ENCODE measurements around the gene GSTM2. TPM values are rescaled to one million over a fixed set of nuclear protein-coding genes. Genes with fewer than 3 reads are reported as not detected.
A peak's percentile ranks its signal among the peaks of the same experiment; 100 is the strongest.
"Not testable (repeated sequence)": the region's sequence is repeated elsewhere in the genome, so short reads cannot be mapped to it uniquely, and the experiment has no call there.

The GSTM2 gene
- total RNA-seq, 4 donors from 2014 or later: 32.1 to 154 (median 72.1) TPM

DNA sequence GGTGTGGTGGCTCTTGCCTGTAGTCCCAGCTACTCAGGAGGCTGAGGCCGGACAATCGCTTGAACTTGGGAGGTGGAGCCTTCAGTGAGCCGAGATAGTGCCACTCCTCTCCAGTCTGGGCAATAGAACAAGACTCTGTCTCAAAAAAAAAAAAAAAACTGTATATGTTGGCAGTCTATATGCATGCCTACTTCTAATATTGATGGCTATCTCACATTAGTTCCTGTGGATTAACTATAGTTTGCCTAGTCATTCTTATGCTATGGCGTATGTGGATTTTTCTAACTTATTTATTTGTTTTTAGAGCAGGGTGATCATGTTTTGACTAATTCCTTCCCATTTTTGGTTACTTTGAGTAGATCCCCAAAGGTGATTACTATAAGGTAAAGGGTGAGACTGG lies 29.2 kb downstream of the GSTM2 start:
- no peaks in the 10 kb centered on the region for H3K9me3 ChIP-seq
- no peaks in the 10 kb centered on the region for H3K4me1 ChIP-seq
- no peak overlapping the region for H3K27ac ChIP-seq
- no peak for DNase-seq
- intact Hi-C loops (cut with DNase I; ENCODE audit: low total_unique reads): no loop called here
- H3K27me3 ChIP-seq: no peaks in the 10 kb centered on the region
- H3K36me3 ChIP-seq: no peaks in the 10 kb centered on the region
- no peak overlapping the region for H3K4me3 ChIP-seq
- TF ChIP-seq, protein P1, sequence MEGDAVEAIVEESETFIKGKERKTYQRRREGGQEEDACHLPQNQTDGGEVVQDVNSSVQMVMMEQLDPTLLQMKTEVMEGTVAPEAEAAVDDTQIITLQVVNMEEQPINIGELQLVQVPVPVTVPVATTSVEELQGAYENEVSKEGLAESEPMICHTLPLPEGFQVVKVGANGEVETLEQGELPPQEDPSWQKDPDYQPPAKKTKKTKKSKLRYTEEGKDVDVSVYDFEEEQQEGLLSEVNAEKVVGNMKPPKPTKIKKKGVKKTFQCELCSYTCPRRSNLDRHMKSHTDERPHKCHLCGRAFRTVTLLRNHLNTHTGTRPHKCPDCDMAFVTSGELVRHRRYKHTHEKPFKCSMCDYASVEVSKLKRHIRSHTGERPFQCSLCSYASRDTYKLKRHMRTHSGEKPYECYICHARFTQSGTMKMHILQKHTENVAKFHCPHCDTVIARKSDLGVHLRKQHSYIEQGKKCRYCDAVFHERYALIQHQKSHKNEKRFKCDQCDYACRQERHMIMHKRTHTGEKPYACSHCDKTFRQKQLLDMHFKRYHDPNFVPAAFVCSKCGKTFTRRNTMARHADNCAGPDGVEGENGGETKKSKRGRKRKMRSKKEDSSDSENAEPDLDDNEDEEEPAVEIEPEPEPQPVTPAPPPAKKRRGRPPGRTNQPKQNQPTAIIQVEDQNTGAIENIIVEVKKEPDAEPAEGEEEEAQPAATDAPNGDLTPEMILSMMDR (IDR thresholded peaks at IDR 0.05): no peak
- TF ChIP-seq POLR2A (IDR thresholded peaks at IDR 0.05): no peak

DNA sequence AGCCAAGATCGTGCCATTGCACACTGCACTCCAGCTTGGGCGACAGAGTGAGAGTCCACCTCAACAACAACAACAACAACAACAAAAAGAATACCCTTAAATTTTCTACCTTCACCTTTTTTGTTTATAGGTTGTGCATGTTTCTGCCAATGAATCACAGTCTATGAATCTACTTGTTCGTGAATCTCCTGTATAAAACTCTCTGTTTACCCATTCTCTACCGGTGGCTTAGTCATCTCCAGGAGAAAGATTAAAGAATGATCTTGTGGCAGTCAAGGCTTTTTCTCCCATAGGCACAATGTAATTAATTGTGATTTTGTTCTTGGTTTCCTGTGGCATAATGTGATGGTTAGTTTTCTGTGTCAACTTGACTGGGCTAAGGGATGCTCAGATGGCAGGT lies 30.0 kb downstream of the GSTM2 start:
- H3K4me1 ChIP-seq; H3K4me3 ChIP-seq; H3K27ac ChIP-seq; H3K36me3 ChIP-seq; H3K27me3 ChIP-seq; DNase-seq; H3K9me3 ChIP-seq; intact Hi-C loops (cut with DNase I; ENCODE audit: low total_unique reads): not testable (repeated sequence)

DNA sequence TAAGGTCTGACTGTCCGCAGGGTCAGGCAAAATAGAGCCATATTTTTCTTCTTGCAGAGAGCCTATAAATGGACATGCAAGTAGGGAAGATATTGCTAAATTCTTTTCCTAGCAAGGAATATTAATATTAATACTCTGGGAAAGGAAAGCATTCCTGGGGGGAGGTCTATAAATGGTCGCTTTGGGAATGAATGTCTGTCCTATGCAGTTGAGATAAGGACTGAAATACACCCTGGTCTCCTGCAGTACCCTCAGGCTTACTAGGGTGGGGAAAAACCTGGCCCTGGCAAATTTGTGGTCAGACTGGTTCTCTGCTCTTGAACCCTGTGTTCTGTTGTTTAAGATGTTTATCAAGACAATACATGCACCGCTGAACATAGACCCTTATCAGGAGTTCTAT lies 35.1 kb downstream of the GSTM2 start:
- H3K4me3 ChIP-seq; H3K9me3 ChIP-seq; H3K36me3 ChIP-seq; DNase-seq; H3K4me1 ChIP-seq; intact Hi-C loops (cut with DNase I; ENCODE audit: low total_unique reads); H3K27me3 ChIP-seq; H3K27ac ChIP-seq: not testable (repeated sequence)

DNA sequence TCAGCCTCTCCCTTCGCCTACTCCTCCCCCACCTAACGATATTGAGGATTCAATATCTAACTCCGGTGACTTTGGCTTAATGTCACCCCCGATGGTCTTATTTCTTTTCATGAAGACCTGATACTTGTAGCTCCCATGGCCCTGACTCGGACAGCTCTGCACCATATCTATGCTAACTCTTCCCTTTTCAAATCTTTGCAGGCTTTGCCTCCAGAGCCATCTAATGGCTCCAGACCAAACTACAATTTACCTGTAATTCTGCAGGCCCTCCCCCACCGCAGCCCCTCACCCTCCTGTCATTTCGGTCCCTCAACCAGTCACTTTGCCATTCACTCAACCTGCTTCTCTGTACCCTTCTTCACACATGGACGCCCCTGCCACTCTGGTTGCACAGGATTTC lies 36.3 kb downstream of the GSTM2 start:
- H3K36me3 ChIP-seq: no peaks in the 10 kb centered on the region
- no peak overlapping the region for H3K4me3 ChIP-seq
- H3K27me3 ChIP-seq: no peaks in the 10 kb centered on the region
- no peaks in the 10 kb centered on the region for H3K9me3 ChIP-seq
- intact Hi-C loops (cut with DNase I; ENCODE audit: low total_unique reads): no loop called here
- no peak for DNase-seq
- H3K4me1 ChIP-seq: no peaks in the 10 kb centered on the region
- no peak overlapping the region for H3K27ac ChIP-seq
- TF ChIP-seq POLR2A (IDR thresholded peaks at IDR 0.05): no peak

DNA sequence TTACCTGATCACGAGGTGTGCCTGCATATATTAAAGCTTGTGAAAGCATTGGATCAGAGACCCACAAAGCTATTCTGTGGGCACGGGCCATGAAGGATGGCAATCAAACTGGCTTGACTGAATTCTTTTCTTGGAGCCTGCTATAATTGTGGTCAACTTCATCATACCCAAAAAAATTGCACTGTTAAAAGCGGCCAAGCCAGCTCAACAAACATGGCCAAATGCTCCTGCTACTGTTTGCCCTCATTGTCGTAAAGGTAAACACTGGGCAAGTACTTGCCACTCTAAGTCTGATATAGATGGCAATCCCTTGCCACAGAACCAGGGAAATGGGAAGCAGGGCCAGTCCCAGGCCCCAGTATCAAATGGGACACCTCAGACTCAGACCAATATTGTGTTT lies 37.6 kb downstream of the GSTM2 start:
- H3K4me3 ChIP-seq: no peak overlapping the region
- H3K4me1 ChIP-seq: no peaks in the 10 kb centered on the region
- intact Hi-C loops (cut with DNase I; ENCODE audit: low total_unique reads): no loop called here
- no peaks in the 10 kb centered on the region for H3K9me3 ChIP-seq
- DNase-seq: no peak
- H3K27me3 ChIP-seq: no peaks in the 10 kb centered on the region
- TF ChIP-seq, protein P1 (IDR thresholded peaks at IDR 0.05): no peak
- no peaks in the 10 kb centered on the region for H3K36me3 ChIP-seq
- H3K27ac ChIP-seq: no peak overlapping the region

DNA sequence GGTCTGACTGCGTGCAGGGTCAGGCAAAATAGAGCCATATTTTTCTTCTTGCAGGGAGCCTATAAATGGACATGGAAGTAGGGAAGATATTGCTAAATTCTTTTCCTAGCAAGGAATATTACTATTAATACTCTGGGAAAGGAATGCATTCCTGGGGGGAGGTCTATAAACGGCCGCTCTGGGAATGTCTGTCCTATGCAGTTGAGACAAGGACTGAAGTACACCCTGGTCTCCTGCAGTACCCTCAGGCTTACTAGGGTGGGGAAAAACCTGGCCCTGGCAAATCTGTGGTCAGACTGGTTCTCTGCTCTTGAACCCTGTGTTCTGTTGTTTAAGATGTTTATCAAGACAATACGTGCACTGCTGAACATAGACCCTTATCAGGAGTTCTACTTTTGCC lies 41.1 kb downstream of the GSTM2 start:
- H3K4me3 ChIP-seq; H3K36me3 ChIP-seq; DNase-seq; H3K9me3 ChIP-seq; intact Hi-C loops (cut with DNase I; ENCODE audit: low total_unique reads); H3K4me1 ChIP-seq; H3K27ac ChIP-seq; H3K27me3 ChIP-seq: not testable (repeated sequence)

DNA sequence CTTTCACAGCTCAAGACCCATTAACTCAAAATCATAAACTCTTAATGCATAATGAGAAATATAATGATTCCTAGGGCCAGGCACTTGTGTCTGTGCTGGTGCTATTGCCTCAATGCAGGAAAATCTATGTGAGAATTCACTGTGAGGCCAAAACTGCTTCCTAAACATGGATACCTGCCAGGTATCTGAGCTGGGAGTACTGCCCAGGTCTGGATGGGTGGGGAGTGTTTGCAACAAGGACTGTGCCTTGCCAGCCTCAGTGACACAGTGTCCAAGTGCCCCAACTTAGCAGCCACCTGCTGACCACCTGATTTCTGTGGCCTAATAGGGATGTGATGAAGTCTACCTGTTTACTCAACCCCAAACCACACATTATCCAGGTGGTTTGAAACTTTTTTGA lies 42.0 kb downstream of the GSTM2 start:
- H3K36me3 ChIP-seq; H3K27me3 ChIP-seq; H3K9me3 ChIP-seq; DNase-seq; H3K4me1 ChIP-seq; H3K27ac ChIP-seq; intact Hi-C loops (cut with DNase I; ENCODE audit: low total_unique reads); H3K4me3 ChIP-seq: not testable (repeated sequence)

DNA sequence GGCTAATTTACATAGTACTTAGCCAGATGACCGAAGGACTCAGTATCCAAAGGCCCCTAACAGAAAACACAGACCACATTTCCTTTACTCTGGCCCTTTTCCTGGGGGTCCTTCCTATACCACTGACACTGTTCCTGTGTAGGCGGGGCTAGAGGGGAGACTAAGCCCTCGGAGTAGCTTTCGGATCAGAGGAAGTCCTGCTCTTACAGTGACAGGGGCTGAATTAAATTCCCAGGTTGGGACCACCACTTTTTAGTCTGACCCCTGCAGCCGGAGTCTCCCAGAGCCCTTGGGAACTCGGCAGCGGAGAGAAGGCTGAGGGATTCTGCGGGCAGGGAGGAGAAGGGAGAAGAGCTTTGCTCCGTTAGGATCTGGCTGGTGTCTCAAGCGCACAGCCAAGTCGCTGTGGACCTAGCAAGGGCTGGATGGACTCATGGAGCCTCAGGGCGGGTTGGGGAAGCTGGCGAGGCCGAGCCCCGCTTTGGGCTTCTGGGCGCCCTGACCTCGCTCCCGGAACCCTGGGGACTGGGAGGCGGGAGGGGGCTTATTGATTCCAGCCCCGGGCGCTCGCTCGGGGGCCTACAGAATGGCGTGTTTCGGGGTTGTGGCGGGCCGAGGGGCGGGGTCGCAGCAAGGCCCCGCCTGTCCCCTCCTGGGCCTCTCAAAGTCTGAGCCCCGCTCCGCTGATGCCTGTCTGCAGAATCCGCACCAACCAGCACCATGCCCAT lies 43.9 kb downstream of the GSTM2 start, which contains the start of gene GSTM5:
Gene GSTM5, plus strand, starts transcription at position 659 of the 728 bp plus-strand sequence. Its CDS starts 62 bp downstream, at position 721.
- intact Hi-C loops (cut with DNase I; ENCODE audit: low total_unique reads); H3K27me3 ChIP-seq; H3K36me3 ChIP-seq; H3K9me3 ChIP-seq; H3K4me1 ChIP-seq: not testable (repeated sequence)
- H3K4me3 ChIP-seq: peak within 1 kb of the TSS; percentile 28 to 46
- peak in 1 of 2 donors; percentile 60 for DNase-seq
- peak in 1 of 2 donors; percentile 35 for TF ChIP-seq POLR2A (IDR thresholded peaks at IDR 0.05)
- peak within 1 kb of the TSS; percentile 27 to 78 for H3K27ac ChIP-seq
